Limb (tissue), 2 donors: Measurements from ENCODE around the gene FAM234A.
"Not testable (repeated sequence)": the region's sequence is repeated elsewhere in the genome, so short reads cannot be mapped to it uniquely, and the experiment has no call there.

Source experiments
- DNase-seq, 2 donors: peaks; one replicate each; pipeline ENCODE4 v3.0.0-alpha.2; 2016; ENCODE audit errors: extremely low spot score in 2 of 2

Gene FAM234A

GRCh38 chr16:234468-235305 is at the start of gene FAM234A:
Gene FAM234A, plus strand, starts transcription at chr16:234821. Its CDS starts 19,593 bp downstream, at chr16:254414.
- peak; percentile 94 to 96 for DNase-seq

DNA sequence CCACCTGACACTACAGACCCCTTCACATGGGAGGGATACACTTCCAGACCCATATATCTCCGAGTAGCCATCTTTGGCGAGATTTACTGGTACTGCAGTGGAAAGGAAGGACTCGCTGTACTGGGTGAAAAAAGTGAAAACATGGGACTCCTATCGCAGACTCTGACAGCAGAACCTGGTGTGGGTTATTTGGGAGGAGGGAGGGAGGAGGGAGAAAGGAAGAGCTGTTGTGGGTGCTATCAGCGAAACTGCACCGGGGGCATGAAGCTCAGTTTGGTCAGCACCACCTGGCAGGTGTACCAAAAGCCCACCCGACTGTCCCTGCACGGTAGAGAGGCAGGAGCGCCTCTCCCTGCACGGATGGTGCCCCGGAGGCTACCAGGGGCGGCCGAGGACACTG is 49.4 kb upstream of the FAM234A start:
- DNase-seq: no peak

DNA sequence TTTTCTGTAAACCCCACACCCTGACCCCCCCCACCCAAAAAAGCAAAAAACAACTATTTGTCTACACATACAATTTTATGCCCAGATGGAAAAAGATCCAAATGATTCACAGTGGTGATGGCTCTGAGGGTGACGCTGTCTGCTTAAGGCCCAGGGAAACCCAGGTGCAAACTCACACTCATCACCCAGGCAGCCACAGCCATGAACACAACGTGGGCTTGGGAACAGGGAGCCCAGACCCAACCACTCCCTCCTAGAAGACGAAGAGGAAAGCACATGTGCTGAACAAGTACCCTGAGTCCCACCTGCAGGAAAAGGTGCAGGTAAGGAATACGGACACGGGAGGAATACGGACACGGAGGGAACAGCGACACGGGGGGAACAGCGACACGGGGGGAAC is 48.9 kb upstream of the FAM234A start:
- DNase-seq: no peak

- no peak for DNase-seq
These were observed 47.3 kb upstream of the FAM234A start for GRCh38 chr16:187330-187729.

DNA sequence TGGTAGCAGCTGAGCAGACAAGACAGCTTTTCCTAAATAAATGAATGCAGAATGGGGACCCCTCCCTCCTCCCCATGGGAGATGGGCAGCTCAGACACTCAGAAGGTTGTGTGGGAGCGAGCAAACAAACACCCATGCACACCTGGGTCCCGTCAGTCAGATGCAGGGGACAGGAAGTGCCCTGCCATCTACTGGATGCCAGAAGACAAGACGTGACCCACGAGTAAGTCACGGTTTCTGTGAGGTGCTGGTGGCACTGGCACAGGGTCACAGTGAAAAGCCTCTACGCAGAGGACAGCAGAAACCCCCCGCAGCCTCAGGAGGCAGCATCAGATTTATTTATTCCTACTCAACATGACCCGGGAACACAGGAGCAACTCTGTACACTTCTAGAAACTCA is 45.9 kb upstream of the FAM234A start:
- DNase-seq: no peak

DNA sequence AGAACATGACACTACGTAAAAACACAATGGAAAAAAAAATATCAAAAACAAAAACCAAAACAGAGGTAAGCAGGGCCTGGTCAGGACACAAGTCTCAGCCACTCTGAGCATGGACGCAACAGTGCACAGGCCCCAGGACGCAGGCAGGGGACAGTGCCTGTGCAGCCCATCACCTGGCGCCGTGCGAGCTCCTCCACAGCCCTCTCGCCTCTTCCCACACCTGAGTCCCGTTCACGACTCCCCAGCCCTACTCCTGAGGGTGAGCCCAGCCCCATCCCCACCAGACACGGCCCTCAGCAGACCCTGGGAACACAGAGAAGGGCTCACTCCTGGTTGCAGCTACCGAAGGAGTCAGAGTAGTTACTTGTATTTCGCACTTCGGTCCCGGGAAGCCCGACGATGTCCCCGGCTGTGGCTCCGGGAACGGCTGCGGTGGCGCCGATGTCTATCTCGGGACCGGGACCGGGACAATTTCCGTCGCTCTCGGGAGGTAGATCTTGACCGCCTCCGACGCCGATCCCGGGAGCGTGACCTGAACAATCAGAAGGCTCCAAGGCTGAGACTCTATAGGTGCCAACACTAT is 44.9 kb upstream of the FAM234A start:
- DNase-seq: no peak

DNA sequence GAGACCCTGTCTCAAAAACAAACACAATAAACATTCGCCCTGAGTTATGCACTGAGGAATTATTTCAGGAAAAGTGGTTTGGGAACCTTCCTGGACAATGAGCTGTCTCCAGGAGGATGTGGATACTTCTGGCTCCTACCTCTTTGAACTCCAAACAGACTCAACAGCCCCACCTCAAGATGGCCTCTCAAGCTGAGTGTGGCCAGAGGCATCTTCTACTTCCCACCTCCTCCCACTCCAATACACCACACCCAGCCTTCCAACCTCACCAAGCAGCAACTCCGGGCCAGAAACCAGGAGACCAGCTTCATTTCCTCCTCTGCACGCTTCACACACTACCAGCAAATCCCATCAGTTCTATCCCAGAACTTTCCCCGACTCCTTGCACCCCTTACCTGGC is 42.8 kb upstream of the FAM234A start:
- DNase-seq: no peak

GRCh38 chr16:192686-193085 is 41.9 kb upstream of the FAM234A start:
- no peak for DNase-seq

DNA sequence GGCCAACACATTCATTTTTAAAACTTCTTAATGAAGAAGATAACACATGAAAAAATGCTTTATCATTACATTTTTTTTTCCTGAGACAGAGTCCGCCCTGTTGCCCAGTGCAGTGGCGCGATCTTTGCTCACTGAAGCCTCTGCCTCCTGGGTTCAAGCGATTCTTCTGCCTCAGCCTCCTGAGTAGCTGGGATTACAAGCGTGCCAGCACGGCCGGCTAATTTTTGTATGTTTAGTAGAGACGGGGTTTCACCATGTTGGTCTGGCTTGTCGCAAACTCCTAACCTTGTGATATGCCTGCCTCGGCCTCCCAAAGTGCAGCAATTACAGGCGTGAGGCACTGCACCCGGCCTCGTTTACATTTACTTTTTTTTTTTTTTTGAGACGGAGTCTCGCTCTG is 41.2 kb upstream of the FAM234A start:
- no peak for DNase-seq

DNA sequence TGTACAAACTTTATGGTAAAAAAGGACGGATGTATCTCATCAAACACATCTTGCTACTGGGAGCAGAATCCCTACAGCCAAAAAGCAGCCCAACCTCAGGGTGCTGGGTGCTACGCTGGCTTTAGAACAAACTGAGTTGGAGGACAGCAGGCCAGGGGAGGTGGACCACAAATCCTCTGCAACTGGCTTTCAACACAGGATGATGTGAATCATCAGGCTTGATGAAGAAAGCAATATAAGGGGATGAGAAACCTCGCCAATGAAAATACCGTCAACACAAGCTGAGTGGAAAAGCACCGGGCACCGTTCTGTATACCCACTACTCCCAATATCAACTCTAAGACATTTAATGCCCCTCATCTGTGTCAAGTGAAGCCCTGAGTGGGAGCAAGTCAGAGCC is 40.1 kb upstream of the FAM234A start:
- DNase-seq: no peak

DNA sequence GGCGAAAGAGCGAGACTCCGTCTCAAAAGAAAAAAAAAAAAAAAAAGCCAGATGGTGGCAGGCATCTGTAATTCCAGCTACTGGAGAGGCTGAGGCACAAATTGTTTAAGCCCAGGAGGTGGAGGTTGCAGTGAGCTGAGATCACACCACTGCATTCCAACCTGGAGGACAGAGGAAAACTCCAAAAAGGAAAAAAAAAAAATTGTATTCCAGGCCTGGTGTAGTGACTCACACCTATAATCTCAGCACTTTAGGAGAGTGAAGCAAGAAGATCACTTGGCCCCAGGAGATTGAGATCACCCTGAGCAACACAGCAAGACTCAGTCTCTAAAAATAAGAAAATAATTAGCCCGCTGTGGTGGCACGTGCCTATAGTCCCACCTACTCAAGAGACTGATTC is 34.2 kb upstream of the FAM234A start:
- no peak for DNase-seq

GRCh38 chr16:203246-203645 is 31.4 kb upstream of the FAM234A start:
- no peak for DNase-seq

GRCh38 chr16:204046-204445 is 30.6 kb upstream of the FAM234A start:
- DNase-seq: not testable (repeated sequence)

- DNase-seq: not testable (repeated sequence)
These were observed 25.3 kb upstream of the FAM234A start for GRCh38 chr16:209359-209758.

- not testable (repeated sequence) for DNase-seq
These were observed 22.9 kb upstream of the FAM234A start for GRCh38 chr16:211631-212180.

- no peak for DNase-seq
These were observed 21.6 kb upstream of the FAM234A start for GRCh38 chr16:212999-213398.

DNA sequence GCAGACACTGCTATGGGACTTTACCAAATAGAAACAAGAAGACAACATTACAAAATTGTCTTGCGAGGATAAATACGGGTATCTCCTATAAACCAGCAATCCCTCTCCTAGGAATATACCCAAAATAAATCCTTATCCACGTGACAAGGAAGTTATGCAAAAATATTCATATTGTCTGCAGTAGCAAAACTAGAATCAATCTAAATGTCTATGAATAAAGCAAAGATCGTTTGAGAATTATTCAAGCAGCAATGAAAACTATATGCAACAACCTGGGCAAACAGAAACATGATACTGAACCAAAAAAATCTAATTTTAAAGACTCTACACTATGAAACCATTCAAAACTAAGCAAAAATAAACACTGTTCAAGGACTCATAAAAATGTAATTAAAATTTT is 14.6 kb upstream of the FAM234A start:
- DNase-seq: no peak

GRCh38 chr16:228151-228851 is 6.3 kb upstream of the FAM234A start:
- no peak for DNase-seq

GRCh38 chr16:228852-229730 is 5.5 kb upstream of the FAM234A start, which contains the start of gene LUC7L:
Gene LUC7L, minus strand, starts transcription at chr16:229449. Its CDS starts 110 bp downstream, at chr16:229339.
- peak; percentile 87 to 96 for DNase-seq

- DNase-seq: no peak
These were observed 4.8 kb upstream of the FAM234A start for GRCh38 chr16:229731-230281.

- DNase-seq: not testable (repeated sequence)
These were observed 4.3 kb upstream of the FAM234A start for GRCh38 chr16:230351-230750.
